ENCODE data around the gene THOC1.

GRCh38 chr18:212780-213179, 55.1 kb downstream of the THOC1 start:
- TF ChIP-seq CTCF (IDR thresholded peaks at IDR 0.05) (no peak), EP300 (IDR thresholded peaks at IDR 0.05) (no peak), POLR2A (IDR thresholded peaks at IDR 0.05) (no peak)
